ENCODE data around the gene NBPF11.
"Not testable (repeated sequence)": the region's sequence is repeated elsewhere in the genome, so short reads cannot be mapped to it uniquely, and the experiment has no call there.

NBPF11 gene, protein sequence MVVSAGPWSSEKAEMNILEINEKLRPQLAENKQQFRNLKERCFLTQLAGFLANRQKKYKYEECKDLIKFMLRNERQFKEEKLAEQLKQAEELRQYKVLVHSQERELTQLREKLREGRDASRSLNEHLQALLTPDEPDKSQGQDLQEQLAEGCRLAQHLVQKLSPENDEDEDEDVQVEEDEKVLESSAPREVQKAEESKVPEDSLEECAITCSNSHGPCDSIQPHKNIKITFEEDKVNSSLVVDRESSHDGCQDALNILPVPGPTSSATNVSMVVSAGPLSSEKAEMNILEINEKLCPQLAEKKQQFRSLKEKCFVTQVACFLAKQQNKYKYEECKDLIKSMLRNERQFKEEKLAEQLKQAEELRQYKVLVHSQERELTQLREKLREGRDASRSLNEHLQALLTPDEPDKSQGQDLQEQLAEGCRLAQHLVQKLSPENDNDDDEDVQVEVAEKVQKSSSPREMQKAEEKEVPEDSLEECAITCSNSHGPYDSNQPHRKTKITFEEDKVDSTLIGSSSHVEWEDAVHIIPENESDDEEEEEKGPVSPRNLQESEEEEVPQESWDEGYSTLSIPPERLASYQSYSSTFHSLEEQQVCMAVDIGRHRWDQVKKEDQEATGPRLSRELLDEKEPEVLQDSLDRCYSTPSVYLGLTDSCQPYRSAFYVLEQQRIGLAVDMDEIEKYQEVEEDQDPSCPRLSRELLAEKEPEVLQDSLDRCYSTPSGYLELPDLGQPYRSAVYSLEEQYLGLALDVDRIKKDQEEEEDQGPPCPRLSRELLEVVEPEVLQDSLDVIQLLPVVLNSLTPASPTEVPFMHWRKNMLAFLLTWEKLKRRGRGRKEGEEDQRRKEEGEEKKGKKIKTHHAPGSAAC

DNA sequence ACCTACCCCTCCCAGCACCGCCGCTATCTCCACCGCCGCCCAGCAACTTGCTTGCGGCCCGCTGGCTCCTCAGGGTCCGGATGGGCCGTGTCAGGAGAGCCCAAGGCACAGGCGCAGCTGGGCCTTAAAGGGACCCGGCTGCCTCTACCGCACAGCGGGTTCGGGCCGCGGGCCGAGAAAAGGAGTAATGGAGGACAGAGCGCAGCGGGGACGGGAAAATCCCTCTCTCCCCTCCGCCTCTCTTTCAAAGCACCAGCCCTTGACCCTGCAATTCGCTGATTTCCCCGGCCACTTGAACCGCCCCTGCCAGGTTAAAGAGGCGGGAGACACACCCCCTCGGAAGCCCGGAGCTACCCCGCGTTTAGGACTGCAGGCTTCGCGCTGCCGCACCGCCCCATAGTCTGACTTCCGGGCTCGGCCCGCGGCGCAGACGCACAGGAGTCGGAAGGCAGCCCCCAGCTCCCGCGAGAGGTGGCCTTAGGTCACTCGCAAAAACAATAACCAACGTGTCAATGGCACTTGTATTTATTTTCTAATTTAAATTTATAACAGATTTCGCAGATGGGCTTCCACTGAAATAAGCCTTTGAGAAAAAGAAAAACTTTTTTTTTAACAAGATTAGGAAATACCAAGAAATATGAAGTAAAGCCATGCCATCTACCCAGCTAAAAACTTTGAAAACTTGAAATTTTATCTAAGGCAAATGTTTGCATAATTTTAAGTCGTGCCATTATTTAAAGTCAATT lies at the start of gene NBPF11:
NBPF11 (minus strand) TSS at position 371 of the 746 bp plus-strand sequence. CDS start 25,278 bp downstream, outside the sequence.
- peak; percentile 4 for DNase-seq (ENCODE audit: low read depth, low spot score)
- POLR2A ChIA-PET = interaction anchor here (0.7 kb wide), 1 partner anchor 136 kb away, joined by 3 read pairs; no protein-coding TSS in a partner anchor
- H3K4me3 ChIP-seq (ENCODE audit: low read depth, low read length) = peak within 1 kb of the TSS; percentile 63
- CTCF ChIA-PET = not testable (repeated sequence)

DNA sequence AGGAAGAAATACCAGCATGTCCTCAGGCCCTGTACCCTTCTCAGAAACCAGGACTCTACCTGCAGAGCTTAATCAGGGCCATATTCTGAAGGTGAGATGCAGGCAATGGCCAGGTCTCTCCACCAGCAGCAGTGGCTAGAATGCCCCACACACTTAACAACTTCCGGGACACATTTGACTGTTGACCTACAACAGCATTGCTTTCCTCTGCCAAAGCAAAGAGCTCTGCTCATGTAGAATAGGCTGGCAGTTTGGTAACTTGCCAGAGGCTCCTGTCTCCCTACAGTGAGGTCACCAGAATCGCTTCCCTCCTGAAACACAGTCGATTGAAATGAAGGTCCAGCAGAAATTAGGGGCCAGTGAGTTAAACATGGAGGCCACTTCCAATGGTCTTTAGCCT lies 45.3 kb upstream of the NBPF11 start:
- DNase-seq (ENCODE audit: low read depth, low spot score); POLR2A ChIA-PET; CTCF ChIA-PET; H3K4me3 ChIP-seq (ENCODE audit: low read depth, low read length): not testable (repeated sequence)

DNA sequence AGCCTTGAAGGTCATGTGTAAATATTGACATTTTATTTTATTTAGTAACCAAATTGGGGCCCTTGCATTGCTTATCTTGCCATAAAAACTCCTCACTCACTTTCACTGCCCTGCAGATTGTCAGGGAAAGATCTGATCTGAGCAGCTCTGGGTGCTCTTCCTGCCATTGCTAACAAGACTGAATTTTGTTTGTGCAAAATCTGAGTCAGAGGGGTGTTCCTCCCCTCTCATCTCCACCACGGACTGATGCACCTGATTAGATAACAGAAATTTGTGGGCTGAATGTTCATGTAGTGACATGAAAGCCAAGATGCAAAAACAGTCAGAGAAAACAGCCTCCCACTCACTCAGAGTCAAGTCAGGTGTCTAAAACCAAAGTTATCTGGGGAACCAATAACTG lies 44.9 kb upstream of the NBPF11 start:
- CTCF ChIA-PET; DNase-seq (ENCODE audit: low read depth, low spot score); POLR2A ChIA-PET; H3K4me3 ChIP-seq (ENCODE audit: low read depth, low read length): not testable (repeated sequence)

DNA sequence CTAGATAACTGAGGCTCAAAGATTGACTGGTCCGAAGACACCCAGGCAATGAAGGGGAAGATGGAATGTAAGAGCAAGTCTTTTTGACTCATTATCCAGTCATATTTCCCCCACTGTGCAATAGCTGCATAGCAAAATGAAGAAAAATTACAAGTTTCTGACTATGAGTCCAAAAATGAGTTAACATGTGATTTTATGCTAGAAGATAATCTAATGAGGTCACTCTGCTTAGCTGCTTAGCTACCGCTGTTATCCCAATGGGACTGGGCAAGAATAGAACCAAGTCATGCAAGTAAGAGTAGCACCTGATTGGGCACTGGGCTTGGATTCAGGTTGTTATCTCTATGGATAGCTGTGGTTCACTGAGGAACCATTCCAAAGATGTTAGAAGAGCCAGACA lies 43.0 kb upstream of the NBPF11 start:
- DNase-seq (ENCODE audit: low read depth, low spot score); CTCF ChIA-PET; POLR2A ChIA-PET; H3K4me3 ChIP-seq (ENCODE audit: low read depth, low read length): not testable (repeated sequence)

DNA sequence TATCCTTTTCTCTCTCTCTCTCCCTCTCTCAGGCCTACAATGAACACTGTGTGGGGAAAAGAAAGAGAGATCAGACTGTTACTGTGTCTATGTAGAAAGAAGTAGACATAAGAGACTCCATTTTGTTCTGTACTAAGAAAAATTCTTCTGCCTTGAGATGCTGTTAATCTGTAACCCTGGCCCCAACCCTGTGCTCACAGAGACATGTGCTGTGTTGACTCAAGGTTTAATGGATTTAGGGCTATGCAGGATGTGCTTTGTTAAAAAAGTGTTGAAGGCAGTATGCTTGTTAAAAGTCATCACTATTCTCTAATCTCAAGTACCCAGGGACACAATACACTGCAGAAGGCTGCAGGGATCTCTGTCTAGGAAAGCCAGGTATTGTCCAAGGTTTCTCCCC lies 36.7 kb upstream of the NBPF11 start:
- H3K4me3 ChIP-seq (ENCODE audit: low read depth, low read length); DNase-seq (ENCODE audit: low read depth, low spot score); POLR2A ChIA-PET; CTCF ChIA-PET: not testable (repeated sequence)

DNA sequence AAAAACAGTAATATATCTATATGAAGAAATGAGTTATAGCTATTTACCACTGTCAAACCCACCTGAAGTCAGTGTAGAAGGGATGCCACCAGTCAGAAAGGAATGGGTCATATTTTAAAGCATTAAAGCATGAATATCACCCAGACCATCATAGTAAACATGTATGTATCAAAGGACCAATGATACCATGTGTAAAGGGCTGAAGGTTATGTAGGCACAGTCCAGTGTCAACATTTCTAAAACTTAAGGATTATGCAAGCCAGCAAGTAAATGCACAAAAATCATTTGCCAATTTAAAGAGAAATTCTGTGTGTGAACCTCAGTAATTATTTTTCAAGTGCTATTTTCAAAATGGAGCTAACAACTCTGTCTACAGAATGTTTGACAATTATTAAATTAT lies 26.6 kb upstream of the NBPF11 start:
- POLR2A ChIA-PET; DNase-seq (ENCODE audit: low read depth, low spot score); CTCF ChIA-PET; H3K4me3 ChIP-seq (ENCODE audit: low read depth, low read length): not testable (repeated sequence)

DNA sequence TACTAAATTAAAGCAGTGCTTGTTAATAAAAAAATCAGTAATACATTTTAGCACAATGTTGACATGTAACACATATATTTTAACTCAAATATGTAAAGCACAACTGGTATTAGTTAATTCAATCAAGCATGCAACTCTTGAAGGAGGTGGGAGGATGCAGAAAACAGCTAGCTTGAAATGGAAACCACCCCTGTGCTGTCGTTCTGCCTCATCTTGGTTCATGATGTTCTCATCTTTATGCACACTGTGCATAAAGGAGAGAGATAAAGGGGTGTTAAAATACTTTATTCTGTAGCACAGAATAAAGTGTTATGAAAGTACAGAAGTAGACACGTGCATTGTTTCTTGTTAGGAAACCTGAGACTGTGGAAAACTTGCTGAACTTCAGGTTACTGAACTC lies 23.3 kb upstream of the NBPF11 start:
- DNase-seq (ENCODE audit: low read depth, low spot score); H3K4me3 ChIP-seq (ENCODE audit: low read depth, low read length); CTCF ChIA-PET; POLR2A ChIA-PET: not testable (repeated sequence)

DNA sequence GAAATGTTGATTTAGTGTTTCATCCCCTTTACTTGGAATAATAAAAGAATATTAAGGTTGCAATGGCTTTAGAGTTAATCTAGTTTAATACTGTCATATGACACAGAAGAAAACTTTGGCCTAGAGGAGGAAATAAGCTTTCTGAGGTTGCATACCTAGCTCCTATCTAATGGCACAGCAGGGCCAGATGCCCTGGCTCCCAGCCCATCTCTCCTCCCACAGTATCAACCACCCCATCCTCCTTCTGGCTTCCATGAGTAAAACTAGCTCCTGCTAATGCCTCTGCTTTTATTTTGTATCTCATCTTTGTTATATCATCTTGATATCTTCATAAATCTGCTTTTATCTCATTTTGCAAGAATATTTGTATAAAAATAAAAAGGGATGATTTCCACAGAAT lies 19.9 kb upstream of the NBPF11 start:
- POLR2A ChIA-PET; H3K4me3 ChIP-seq (ENCODE audit: low read depth, low read length); DNase-seq (ENCODE audit: low read depth, low spot score); CTCF ChIA-PET: not testable (repeated sequence)

DNA sequence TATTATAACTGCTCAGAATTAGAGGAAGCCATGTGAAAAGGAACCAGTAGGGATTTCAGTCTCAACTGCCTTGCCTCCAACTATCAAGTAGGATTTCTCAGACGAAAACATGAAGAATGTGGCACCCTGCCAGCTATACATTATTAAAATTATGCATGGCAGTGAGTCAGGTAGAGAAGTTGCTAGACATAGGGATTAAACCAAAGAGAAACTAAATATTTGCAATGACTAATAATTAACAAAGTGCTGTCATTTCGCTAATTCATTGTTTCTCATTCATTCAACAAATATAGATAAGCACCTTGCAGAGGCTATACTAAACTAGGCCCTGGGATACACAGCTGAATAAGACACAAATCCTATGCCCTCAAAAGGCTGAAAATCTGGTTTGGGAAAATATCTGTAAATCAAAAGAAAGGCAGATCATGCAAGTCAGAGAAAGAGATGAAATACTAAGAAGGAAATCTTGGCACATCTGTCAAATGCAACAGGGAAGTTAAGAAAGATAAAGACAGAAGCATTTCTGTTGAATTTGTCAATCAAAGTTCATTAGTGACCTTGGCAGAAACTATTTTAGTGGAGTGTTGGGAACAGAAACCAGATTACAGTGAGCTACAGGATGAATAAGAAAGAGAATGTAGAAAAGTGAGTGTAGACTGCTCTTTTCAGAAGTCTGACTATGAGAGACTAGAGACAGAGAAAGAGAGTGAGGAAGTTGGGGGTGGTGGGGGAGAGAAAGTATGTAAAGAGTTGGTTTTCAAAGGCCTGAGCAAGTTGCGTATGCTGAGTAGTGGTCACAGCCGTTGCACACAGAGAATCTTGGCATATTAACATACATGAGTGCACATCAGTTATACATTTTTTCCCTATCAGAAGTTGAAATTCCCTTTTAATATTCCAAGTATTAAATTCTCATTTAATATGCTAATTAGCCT lies 14.7 kb upstream of the NBPF11 start:
- no peak overlapping the region for H3K4me3 ChIP-seq (ENCODE audit: low read depth, low read length)
- ChIA-PET POLR2A (no interaction called here), CTCF (no interaction called here)
- no peak for DNase-seq (ENCODE audit: low read depth, low spot score)
- TF ChIP-seq, protein P1, sequence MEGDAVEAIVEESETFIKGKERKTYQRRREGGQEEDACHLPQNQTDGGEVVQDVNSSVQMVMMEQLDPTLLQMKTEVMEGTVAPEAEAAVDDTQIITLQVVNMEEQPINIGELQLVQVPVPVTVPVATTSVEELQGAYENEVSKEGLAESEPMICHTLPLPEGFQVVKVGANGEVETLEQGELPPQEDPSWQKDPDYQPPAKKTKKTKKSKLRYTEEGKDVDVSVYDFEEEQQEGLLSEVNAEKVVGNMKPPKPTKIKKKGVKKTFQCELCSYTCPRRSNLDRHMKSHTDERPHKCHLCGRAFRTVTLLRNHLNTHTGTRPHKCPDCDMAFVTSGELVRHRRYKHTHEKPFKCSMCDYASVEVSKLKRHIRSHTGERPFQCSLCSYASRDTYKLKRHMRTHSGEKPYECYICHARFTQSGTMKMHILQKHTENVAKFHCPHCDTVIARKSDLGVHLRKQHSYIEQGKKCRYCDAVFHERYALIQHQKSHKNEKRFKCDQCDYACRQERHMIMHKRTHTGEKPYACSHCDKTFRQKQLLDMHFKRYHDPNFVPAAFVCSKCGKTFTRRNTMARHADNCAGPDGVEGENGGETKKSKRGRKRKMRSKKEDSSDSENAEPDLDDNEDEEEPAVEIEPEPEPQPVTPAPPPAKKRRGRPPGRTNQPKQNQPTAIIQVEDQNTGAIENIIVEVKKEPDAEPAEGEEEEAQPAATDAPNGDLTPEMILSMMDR (IDR thresholded peaks at IDR 0.05; ENCODE audit: insufficient read depth, low read length, missing control alignments) = no peak

DNA sequence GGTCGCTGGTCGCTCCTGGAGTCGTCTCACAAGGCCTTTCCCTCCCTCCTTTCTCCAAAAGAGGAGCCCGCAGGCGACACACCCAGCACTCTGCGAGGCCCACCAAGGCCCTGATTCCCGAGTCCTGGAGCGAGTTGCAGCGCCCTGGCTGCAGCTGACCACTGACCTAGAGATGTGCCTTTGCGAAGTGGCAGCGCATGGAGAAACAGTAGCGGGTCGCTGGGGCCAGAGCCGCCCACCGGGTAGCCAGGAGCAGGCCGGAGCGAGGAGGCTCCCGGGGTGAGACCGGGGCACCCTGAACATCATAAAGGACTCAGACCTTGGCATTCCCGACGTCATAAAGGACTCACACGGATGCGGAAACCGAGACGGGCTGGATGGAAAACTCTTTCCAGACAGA lies 10.3 kb upstream of the NBPF11 start:
- DNase-seq (ENCODE audit: low read depth, low spot score) = no peak
- TF ChIP-seq, protein P1 (IDR thresholded peaks at IDR 0.05; ENCODE audit: insufficient read depth, low read length, missing control alignments) = no peak
- CTCF ChIA-PET = no interaction called here
- POLR2A ChIA-PET = no interaction called here
- no peak overlapping the region for H3K4me3 ChIP-seq (ENCODE audit: low read depth, low read length)
